Upper lobe of left lung (tissue), 4 donors: Measurements from ENCODE around the gene PRKCE.

ENCODE experiments used
- EP300 ChIP-seq, 4 donors: sonication (generic); formaldehyde crosslinking; IDR thresholded peaks; one replicate each; pipeline ENCODE4 v1.5.1; 2017; ENCODE audit warnings: antibody characterized with exemption in 4 of 4, control low read depth in 2 of 4
- POLR2A ChIP-seq, 4 donors: fragments of 450-650 bp; IDR thresholded peaks; one replicate each; pipeline ENCODE4 v1.5.1; 2016 to 2017; ENCODE audit warnings: antibody characterized with exemption in 4 of 4, mild to moderate bottlenecking in 2 of 4
- POLR2AphosphoS5 ChIP-seq, 2 donors: sonication (generic); formaldehyde crosslinking; IDR thresholded peaks; one replicate each; pipeline ENCODE4 v1.5.1; 2017; ENCODE audit warnings: antibody characterized with exemption in 2 of 2
- TF ChIP-seq, protein P1 (sequence below), 6 experiments: fragments of 450-650 bp in 4 of 6; fragments of 200-600 bp in 2 of 6; sonication (generic) in 2 of 6; IDR thresholded peaks; one replicate each; pipeline ENCODE4 v1.5.1; 2016 to 2019; ENCODE audit warnings: antibody characterized with exemption in 6 of 6

- TF ChIP-seq, protein P1, sequence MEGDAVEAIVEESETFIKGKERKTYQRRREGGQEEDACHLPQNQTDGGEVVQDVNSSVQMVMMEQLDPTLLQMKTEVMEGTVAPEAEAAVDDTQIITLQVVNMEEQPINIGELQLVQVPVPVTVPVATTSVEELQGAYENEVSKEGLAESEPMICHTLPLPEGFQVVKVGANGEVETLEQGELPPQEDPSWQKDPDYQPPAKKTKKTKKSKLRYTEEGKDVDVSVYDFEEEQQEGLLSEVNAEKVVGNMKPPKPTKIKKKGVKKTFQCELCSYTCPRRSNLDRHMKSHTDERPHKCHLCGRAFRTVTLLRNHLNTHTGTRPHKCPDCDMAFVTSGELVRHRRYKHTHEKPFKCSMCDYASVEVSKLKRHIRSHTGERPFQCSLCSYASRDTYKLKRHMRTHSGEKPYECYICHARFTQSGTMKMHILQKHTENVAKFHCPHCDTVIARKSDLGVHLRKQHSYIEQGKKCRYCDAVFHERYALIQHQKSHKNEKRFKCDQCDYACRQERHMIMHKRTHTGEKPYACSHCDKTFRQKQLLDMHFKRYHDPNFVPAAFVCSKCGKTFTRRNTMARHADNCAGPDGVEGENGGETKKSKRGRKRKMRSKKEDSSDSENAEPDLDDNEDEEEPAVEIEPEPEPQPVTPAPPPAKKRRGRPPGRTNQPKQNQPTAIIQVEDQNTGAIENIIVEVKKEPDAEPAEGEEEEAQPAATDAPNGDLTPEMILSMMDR (IDR thresholded peaks at IDR 0.05), result no peak
- no peak for TF ChIP-seq POLR2AphosphoS5 (IDR thresholded peaks at IDR 0.05)
- no peak for TF ChIP-seq POLR2A (IDR thresholded peaks at IDR 0.05)
- no peak for TF ChIP-seq EP300 (IDR thresholded peaks at IDR 0.05)
These were observed 33.3 kb downstream of the PRKCE start for GRCh38 chr2:45684756-45685155.
